Caco-2 (cell line): ENCODE measurements around the gene GPX1. TPM values are rescaled to one million over a fixed set of nuclear protein-coding genes. Genes with fewer than 3 reads are reported as not detected.
A peak's percentile ranks its signal among the peaks of the same experiment; 100 is the strongest.
"Not testable (repeated sequence)": the region's sequence is repeated elsewhere in the genome, so short reads cannot be mapped to it uniquely, and the experiment has no call there.

Experiments used
- BruUV-seq: library from RNA; stranded (reverse); fragments of 400-500 nt; replicated peaks from 2 replicates; lab custom pipeline; 2021; lab: Mats Ljungman, UMichigan
- CTCF ChIA-PET: fragments of 300-600 bp; sonication (Branson Sonifier 250); formaldehyde crosslinking; loops from one replicate; lab custom pipeline; 2022; ENCODE audit warnings: antibody characterized with exemption; lab: Charles Lee
- POLR2A ChIA-PET: fragments of 300-600 bp; sonication (Branson Sonifier 250); formaldehyde crosslinking; loops from one replicate; lab custom pipeline; 2022; ENCODE audit warnings: antibody characterized with exemption; lab: Charles Lee
- DNase-seq, 2 experiments: peaks; one replicate each; pipeline versions ENCODE4 v3.0.0 to v3.0.0-alpha.2; 2020 to 2022
- H3K27me3 ChIP-seq: replicated peaks from 2 replicates; pipeline ENCODE4 v1.6.0; 2011; ENCODE audit warnings: low read length; ENCODE audit not compliant: control insufficient read depth, insufficient read depth
- H3K36me3 ChIP-seq: 2 replicates; pipeline ENCODE4 v1.5.1; 2011; ENCODE audit warnings: low read length; ENCODE audit not compliant: control insufficient read depth, insufficient read depth
- H3K4me1 ChIP-seq: fragments of 250-450 bp; sonication (Bioruptor Pico); 2 replicates; pipeline ENCODE4 v1.5.1; 2020; ENCODE audit warnings: mild to moderate bottlenecking
- H3K4me3 ChIP-seq: 2 replicates; pipeline ENCODE4 v1.5.1; 2011; ENCODE audit warnings: low read depth, mild to moderate bottlenecking, control low read depth, low read length
- H3K9me3 ChIP-seq: fragments of 250-450 bp; sonication (Bioruptor Pico); 2 replicates; pipeline ENCODE4 v1.5.1; 2020; ENCODE audit warnings: mild to moderate bottlenecking, moderate library complexity
- H3K27ac Mint-ChIP-seq: one replicate; pipeline ENCODE4 v1.8.0; 2022; ENCODE audit warnings: mixed read lengths; ENCODE audit not compliant: unreplicated experiment
- H3K27me3 Mint-ChIP-seq: one replicate; pipeline ENCODE4 v1.8.0; 2022; ENCODE audit warnings: mixed read lengths; ENCODE audit not compliant: insufficient read depth, unreplicated experiment
- H3K36me3 Mint-ChIP-seq: one replicate; pipeline ENCODE4 v1.8.0; 2022; ENCODE audit warnings: mild to moderate bottlenecking, mixed read lengths; ENCODE audit not compliant: insufficient read depth, unreplicated experiment
- H3K4me1 Mint-ChIP-seq: one replicate; pipeline ENCODE4 v1.8.0; 2022; ENCODE audit warnings: low read depth, mixed read lengths; ENCODE audit not compliant: unreplicated experiment
- H3K4me3 Mint-ChIP-seq: one replicate; pipeline ENCODE4 v1.8.0; 2022; ENCODE audit warnings: mild to moderate bottlenecking, moderate library complexity, mixed read lengths; ENCODE audit not compliant: unreplicated experiment
- H3K9me3 Mint-ChIP-seq: one replicate; pipeline ENCODE4 v1.8.0; 2022; ENCODE audit warnings: mixed read lengths; ENCODE audit not compliant: unreplicated experiment
- intact Hi-C: fragments of 100-400 bp; cut with micrococcal nuclease; formaldehyde crosslinking; loops from one replicate; pipeline ENCODE4 v1.10.0; 2022; ENCODE audit not compliant: unreplicated experiment
- total RNA-seq: library from RNA; stranded (reverse); gene quantifications from 2 replicates; pipeline ENCODE4 v1.2.3, GENCODE V29; 2022
- TF ChIP-seq, protein P1 (sequence below), 2 experiments: fragments of 200-600 bp in 1 of 2; IDR thresholded peaks; 1 replicate in 1 of 2; 2 replicates in 1 of 2; pipeline versions ENCODE4 v1.5.1 to v1.8.0; 2011 to 2022; ENCODE audit warnings: antibody characterized with exemption in 1 of 2, control low read depth in 1 of 2, inconsistent platforms in 1 of 2, low read depth in 1 of 2, low read length in 1 of 2, mild to moderate bottlenecking in 1 of 2, moderate library complexity in 1 of 2; ENCODE audit not compliant: insufficient read depth in 1 of 2, severe bottlenecking in 1 of 2, unreplicated experiment in 1 of 2

GPX1 gene
- total RNA-seq, 1 experiment from 2014 or later = 197 TPM

DNA sequence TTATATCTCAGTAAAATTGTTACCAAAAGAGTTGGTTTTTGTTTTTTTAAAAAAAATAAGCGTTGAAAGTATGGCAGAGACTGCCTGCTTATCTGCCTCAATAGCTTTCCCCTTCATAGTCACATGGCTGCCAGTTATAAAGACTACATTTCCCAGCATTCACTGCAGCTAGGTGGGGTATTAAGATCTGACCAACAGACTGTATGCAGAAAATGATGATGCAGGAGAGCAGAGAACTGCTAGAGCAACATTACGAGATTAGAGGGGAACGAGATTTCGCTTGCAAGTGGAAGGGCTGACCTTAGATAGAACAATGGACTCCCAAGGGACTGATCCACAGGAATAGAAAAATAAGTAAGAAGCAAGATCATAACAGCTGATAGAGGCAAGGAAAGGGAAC, 39.3 kb upstream of the GPX1 start:
- BruUV-seq = no TSS peak
- H3K4me1 Mint-ChIP-seq = peaks cover 23% of the 10 kb centered on the region
- no peaks in the 10 kb centered on the region for H3K27me3 ChIP-seq
- no peaks in the 10 kb centered on the region for H3K9me3 Mint-ChIP-seq
- CTCF ChIA-PET = no interaction called here
- peaks cover 73% of the 10 kb centered on the region for H3K36me3 Mint-ChIP-seq
- H3K4me3 Mint-ChIP-seq = peak overlapping the region; percentile 13
- intact Hi-C loops = no loop called here
- no peak overlapping the region for H3K4me3 ChIP-seq
- peaks cover 1% of the 10 kb centered on the region for H3K36me3 ChIP-seq
- peaks cover 24% of the 10 kb centered on the region for H3K4me1 ChIP-seq
- H3K27ac Mint-ChIP-seq = peak overlapping the region; percentile 4
- TF ChIP-seq, protein P1, sequence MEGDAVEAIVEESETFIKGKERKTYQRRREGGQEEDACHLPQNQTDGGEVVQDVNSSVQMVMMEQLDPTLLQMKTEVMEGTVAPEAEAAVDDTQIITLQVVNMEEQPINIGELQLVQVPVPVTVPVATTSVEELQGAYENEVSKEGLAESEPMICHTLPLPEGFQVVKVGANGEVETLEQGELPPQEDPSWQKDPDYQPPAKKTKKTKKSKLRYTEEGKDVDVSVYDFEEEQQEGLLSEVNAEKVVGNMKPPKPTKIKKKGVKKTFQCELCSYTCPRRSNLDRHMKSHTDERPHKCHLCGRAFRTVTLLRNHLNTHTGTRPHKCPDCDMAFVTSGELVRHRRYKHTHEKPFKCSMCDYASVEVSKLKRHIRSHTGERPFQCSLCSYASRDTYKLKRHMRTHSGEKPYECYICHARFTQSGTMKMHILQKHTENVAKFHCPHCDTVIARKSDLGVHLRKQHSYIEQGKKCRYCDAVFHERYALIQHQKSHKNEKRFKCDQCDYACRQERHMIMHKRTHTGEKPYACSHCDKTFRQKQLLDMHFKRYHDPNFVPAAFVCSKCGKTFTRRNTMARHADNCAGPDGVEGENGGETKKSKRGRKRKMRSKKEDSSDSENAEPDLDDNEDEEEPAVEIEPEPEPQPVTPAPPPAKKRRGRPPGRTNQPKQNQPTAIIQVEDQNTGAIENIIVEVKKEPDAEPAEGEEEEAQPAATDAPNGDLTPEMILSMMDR (IDR thresholded peaks at IDR 0.05; ENCODE audit: insufficient read depth in 1 of 2, low read depth in 1 of 2, low read length in 1 of 2, severe bottlenecking in 1 of 2, unreplicated experiment in 1 of 2) = no peak
- H3K27me3 Mint-ChIP-seq = no peaks in the 10 kb centered on the region
- peak in 1 of 2 experiments; percentile 37 for DNase-seq
- POLR2A ChIA-PET = interaction anchor here (1.3 kb wide), 1 partner anchor 14 kb away, joined by 5 read pairs; the partner anchor contains the start of genes RHOA and TCTA
- H3K9me3 ChIP-seq = no peaks in the 10 kb centered on the region

DNA sequence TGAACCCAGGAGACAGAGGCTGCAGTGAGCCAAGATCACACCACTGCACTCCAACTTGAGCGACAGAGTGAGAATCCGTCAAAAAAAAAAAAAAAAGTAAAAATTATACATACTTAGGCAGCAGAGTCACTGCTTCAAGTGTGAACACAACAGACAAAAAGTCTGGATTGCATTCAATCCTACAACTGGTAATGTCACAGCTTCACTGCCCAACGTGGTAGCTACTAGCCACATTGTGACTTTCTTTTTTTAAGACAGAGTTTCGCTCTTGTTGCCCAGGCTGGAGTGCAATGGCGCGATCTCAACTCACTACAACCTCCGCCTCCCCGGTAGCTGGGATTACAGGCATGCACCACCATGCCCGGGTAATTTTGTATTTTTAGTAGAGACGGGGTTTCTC, 33.2 kb upstream of the GPX1 start:
- CTCF ChIA-PET, H3K27me3 ChIP-seq, H3K4me1 Mint-ChIP-seq, intact Hi-C loops, H3K9me3 ChIP-seq, H3K27ac Mint-ChIP-seq, H3K4me3 ChIP-seq, H3K9me3 Mint-ChIP-seq, POLR2A ChIA-PET, BruUV-seq, DNase-seq, H3K36me3 ChIP-seq, H3K4me3 Mint-ChIP-seq, H3K27me3 Mint-ChIP-seq: not testable (repeated sequence)
- peaks cover 15% of the 10 kb centered on the region for H3K4me1 ChIP-seq
- H3K36me3 Mint-ChIP-seq = peaks cover 46% of the 10 kb centered on the region

DNA sequence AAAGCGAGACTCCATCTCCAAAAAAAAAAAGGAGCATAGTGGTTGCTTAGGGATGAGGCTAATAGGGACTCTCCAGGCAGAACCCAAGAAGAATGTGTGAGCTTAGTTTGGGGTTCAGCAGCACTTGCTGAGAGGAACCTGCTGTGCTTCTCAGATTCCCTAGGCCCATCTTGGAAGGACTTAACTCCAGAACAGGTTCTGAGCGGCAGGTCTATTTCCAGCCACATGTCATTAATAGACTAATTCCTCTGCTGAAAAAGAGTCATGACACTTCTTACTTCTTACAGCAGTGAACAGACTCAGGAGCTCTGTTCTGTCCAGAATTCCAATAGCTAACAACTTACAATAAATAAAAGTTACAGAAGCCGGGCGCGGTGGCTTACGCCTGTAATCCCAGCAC, 31.1 kb upstream of the GPX1 start:
- Mint-ChIP-seq H3K9me3 (no peaks in the 10 kb centered on the region), H3K36me3 (peaks cover 30% of the 10 kb centered on the region), H3K27ac (no peak overlapping the region), H3K4me1 (peaks cover 2% of the 10 kb centered on the region), H3K4me3 (no peak overlapping the region), H3K27me3 (no peaks in the 10 kb centered on the region)
- CTCF ChIA-PET = no interaction called here
- H3K9me3 ChIP-seq = no peaks in the 10 kb centered on the region
- H3K4me3 ChIP-seq = no peak overlapping the region
- H3K4me1 ChIP-seq = peaks cover 3% of the 10 kb centered on the region
- no peak for DNase-seq
- no peaks in the 10 kb centered on the region for H3K36me3 ChIP-seq
- BruUV-seq = no TSS peak
- intact Hi-C loops = no loop called here
- TF ChIP-seq, protein P1 (IDR thresholded peaks at IDR 0.05; ENCODE audit: insufficient read depth in 1 of 2, low read depth in 1 of 2, low read length in 1 of 2, severe bottlenecking in 1 of 2, unreplicated experiment in 1 of 2) = no peak
- H3K27me3 ChIP-seq = no peaks in the 10 kb centered on the region
- POLR2A ChIA-PET = interaction anchor here (0.8 kb wide), 1 partner anchor 24 kb away, joined by 4 read pairs; no protein-coding TSS in a partner anchor
